Spleen (tissue), 11 donors: ENCODE data around the gene CLCNKB. TPM values are rescaled to one million over a fixed set of nuclear protein-coding genes. Genes with fewer than 3 reads are reported as not detected.
"Not testable (repeated sequence)": the region's sequence is repeated elsewhere in the genome, so short reads cannot be mapped to it uniquely, and the experiment has no call there.

Experiments used
- DNase-seq: peaks from one replicate; pipeline ENCODE4 v3.0.0-alpha.2; 2020
- H3K27ac ChIP-seq, 8 donors: fragments of 200-600 bp; sonication (generic) in 7 of 8; 1 replicate in 4 of 8; 2 replicates in 4 of 8; pipeline versions ENCODE4 v1.5.0 to v1.8.0; 2016 to 2021; ENCODE audit warnings: inconsistent platforms in 4 of 8, mild to moderate bottlenecking in 4 of 8, moderate library complexity in 1 of 8
- H3K27me3 ChIP-seq, 7 donors: fragments of 200-600 bp; sonication (generic) in 6 of 7; replicated peaks in 1 of 7; 1 replicate in 4 of 7; 2 replicates in 3 of 7; pipeline versions ENCODE4 v1.5.0 to v1.8.0; 2016 to 2021; ENCODE audit warnings: inconsistent platforms in 3 of 7, mild to moderate bottlenecking in 1 of 7
- H3K36me3 ChIP-seq, 6 donors: fragments of 200-600 bp; sonication (generic) in 5 of 6; 1 replicate in 4 of 6; 2 replicates in 2 of 6; pipeline versions ENCODE4 v1.5.0 to v1.8.0; 2016 to 2021; ENCODE audit warnings: inconsistent platforms in 2 of 6
- H3K4me1 ChIP-seq, 6 donors: fragments of 200-600 bp; sonication (generic) in 5 of 6; 1 replicate in 3 of 6; 2 replicates in 3 of 6; pipeline versions ENCODE4 v1.5.0 to v1.8.0; 2016 to 2021; ENCODE audit warnings: inconsistent platforms in 3 of 6
- H3K4me3 ChIP-seq, 8 donors: fragments of 200-600 bp; sonication (generic) in 7 of 8; 1 replicate in 4 of 8; 2 replicates in 4 of 8; pipeline versions ENCODE4 v1.5.0 to v1.8.0; 2016 to 2021; ENCODE audit warnings: inconsistent platforms in 4 of 8, mild to moderate bottlenecking in 4 of 8, moderate library complexity in 2 of 8
- H3K9me3 ChIP-seq, 8 donors: fragments of 200-600 bp; sonication (generic) in 7 of 8; 1 replicate in 4 of 8; 2 replicates in 4 of 8; pipeline versions ENCODE4 v1.5.0 to v1.8.0; 2016 to 2021; ENCODE audit warnings: inconsistent platforms in 4 of 8
- CTCF ChIP-seq, 11 experiments: fragments of 200-600 bp in 7 of 11; fragments of 450-650 bp in 4 of 11; sonication (generic) in 4 of 11; IDR thresholded peaks in 8 of 11; conservative IDR thresholded peaks in 3 of 11; 1 replicate in 7 of 11; 2 replicates in 4 of 11; pipeline versions ENCODE4 v1.4.0 to v1.8.0; 2016 to 2021; ENCODE audit warnings: antibody characterized with exemption in 11 of 11, inconsistent platforms in 4 of 11, mild to moderate bottlenecking in 1 of 11
- POLR2A ChIP-seq, 3 donors: fragments of 450-650 bp; IDR thresholded peaks; one replicate each; pipeline ENCODE4 v1.5.1; 2017; ENCODE audit warnings: antibody characterized with exemption in 3 of 3, mild to moderate bottlenecking in 1 of 3
- POLR2AphosphoS5 ChIP-seq, 3 donors: sonication (generic); formaldehyde crosslinking; IDR thresholded peaks; one replicate each; pipeline ENCODE4 v1.5.1; 2017; ENCODE audit warnings: antibody characterized with exemption in 3 of 3
- WGBS, 5 donors: extraction: QIAGEN DNeasy Blood & Tissue Kit in 3 of 5; methylation state at CpG; one replicate each; pipeline versions ENCODE4 v1.1.5 to v1.1.7; 2013 to 2018; 5-methylcytosine and 5-hydroxymethylcytosine counted together
- intact Hi-C: fragments of 100-400 bp; cut with DNase I; formaldehyde crosslinking; loops from one replicate; pipeline ENCODE4 v1.15.0; 2023; ENCODE audit warnings: low total_unique reads
- polyA plus RNA-seq, 3 donors: library from polyadenylated mRNA; stranded (reverse); fragments of 200-250 nt; gene quantifications; one replicate each; pipeline ENCODE4 v1.2.1, GENCODE V29; 2013
- total RNA-seq, 7 donors: library from RNA; depleted of rRNA in 3 of 7; stranded (reverse); fragments of >200 nt in 3 of 7; fragmentation: NEBNext Ultra II Directional in 4 of 7; extraction: Animal tissue kit (Norgen Biotek cat#: 25700) in 4 of 7; gene quantifications; one replicate each; pipeline versions ENCODE4 v1.1.0 to v1.2.1, GENCODE V29; 2016 to 2021
- donor health status: healthy with polysubstance abuse.
- donor health status: DM: no; HTN: no; CAD: no; lungs with moderate emphysema.
- donor health status: DM: no; HTN: no; CAD: no.
- donor health status: Bipolar disorder and iron deficiency.
- donor health status: healthy.
- donor health status: DM: no; HTN: no; CAD: no.
- donor health status: DM: yes; HTN: yes; CAD: no.

The CLCNKB gene
- total and polyA plus RNA-seq, 10 donors: 0.04 to 0.13 (median 0.08) TPM; not detected in 6

- H3K27ac ChIP-seq: no peak overlapping the region
- no peaks in the 10 kb centered on the region for H3K27me3 ChIP-seq
- 81 to 92% (median 89%) methylated on average over 9 of the region's 9 CpGs for WGBS, 5 donors
- DNase-seq: peak; percentile 28
- no peaks in the 10 kb centered on the region for H3K9me3 ChIP-seq
- TF ChIP-seq CTCF (IDR thresholded peaks at IDR 0.05 in 8 of 11, conservative IDR thresholded peaks at IDR 0.05 in 3 of 11): no peak
- TF ChIP-seq POLR2A (IDR thresholded peaks at IDR 0.05): no peak
- TF ChIP-seq POLR2AphosphoS5 (IDR thresholded peaks at IDR 0.05): no peak
- no peaks in the 10 kb centered on the region for H3K4me1 ChIP-seq
- intact Hi-C loops: loop anchor here (5.0 kb wide), 1 partner anchor 205 kb away; no protein-coding TSS in a partner anchor
- H3K36me3 ChIP-seq: no peaks in the 10 kb centered on the region
- H3K4me3 ChIP-seq: no peak overlapping the region
Observed at GRCh38 chr1:15997637-15998280, 45.8 kb upstream of the CLCNKB start.

GRCh38 chr1:15998929-15999328 lies 44.7 kb upstream of the CLCNKB start:
- 87 to 95% (median 92%) methylated on average over 11 of the region's 11 CpGs for WGBS, 5 donors
- H3K27ac ChIP-seq: no peak overlapping the region
- H3K4me3 ChIP-seq: no peak overlapping the region
- H3K9me3 ChIP-seq: no peaks in the 10 kb centered on the region
- DNase-seq: peak; percentile 47
- intact Hi-C loops: loop anchor here (5.0 kb wide), 1 partner anchor 207 kb away; no protein-coding TSS in a partner anchor
- TF ChIP-seq POLR2A (IDR thresholded peaks at IDR 0.05): no peak
- TF ChIP-seq POLR2AphosphoS5 (IDR thresholded peaks at IDR 0.05): no peak
- H3K4me1 ChIP-seq: no peaks in the 10 kb centered on the region
- no peaks in the 10 kb centered on the region for H3K36me3 ChIP-seq
- no peaks in the 10 kb centered on the region for H3K27me3 ChIP-seq

- peaks cover 0 to 11% (median 0%) of the 10 kb centered on the region in 6 donors for H3K4me1 ChIP-seq
- not testable (repeated sequence) for H3K27me3 ChIP-seq, H3K36me3 ChIP-seq, H3K9me3 ChIP-seq, H3K27ac ChIP-seq, H3K4me3 ChIP-seq, DNase-seq
- WGBS, 5 donors: 83 to 94% (median 90%) methylated on average over 10 of the region's 10 CpGs
- intact Hi-C loops: loop anchor here (10.0 kb wide), 1 partner anchor 54 kb away; no protein-coding TSS in a partner anchor
Observed at GRCh38 chr1:16001274-16001673, 42.3 kb upstream of the CLCNKB start.

- WGBS, 5 donors: 67 to 85% (median 73%) methylated on average over 5 of the region's 5 CpGs
- Histone ChIP-seq H3K4me1 (peaks cover 0 to 21% (median 0%) of the 10 kb centered on the region in 6 donors), H3K36me3 (no peaks in the 10 kb centered on the region), H3K27me3 (no peaks in the 10 kb centered on the region), H3K27ac (no peak overlapping the region), H3K9me3 (no peaks in the 10 kb centered on the region), H3K4me3 (no peak overlapping the region)
- no peak for TF ChIP-seq CTCF (IDR thresholded peaks at IDR 0.05 in 8 of 11, conservative IDR thresholded peaks at IDR 0.05 in 3 of 11)
- no peak for TF ChIP-seq POLR2AphosphoS5 (IDR thresholded peaks at IDR 0.05)
- intact Hi-C loops: loop anchor here (10.0 kb wide), 1 partner anchor 49 kb away; no protein-coding TSS in a partner anchor
- no peak for DNase-seq
Observed at GRCh38 chr1:16005597-16005996, 38.0 kb upstream of the CLCNKB start.

DNA sequence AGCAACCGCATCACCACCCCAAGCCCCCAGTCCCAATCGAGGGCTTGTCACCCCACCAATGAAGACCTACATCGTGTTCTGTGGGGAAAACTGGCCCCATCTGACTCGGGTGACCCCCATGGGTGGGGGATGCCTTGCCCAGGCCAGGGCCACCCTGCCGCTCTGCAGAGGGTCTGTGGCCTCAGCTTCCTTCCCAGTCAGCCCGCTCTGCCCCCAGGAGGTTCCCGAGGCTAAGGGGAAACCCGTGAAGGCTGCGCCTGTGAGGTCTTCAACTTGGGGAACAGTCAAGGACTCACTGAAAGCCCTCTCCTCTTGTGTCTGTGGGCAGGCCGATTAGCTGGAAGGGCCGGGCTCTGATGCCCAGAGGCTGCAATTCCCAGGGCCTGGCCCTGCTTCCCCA lies 37.6 kb upstream of the CLCNKB start:
- intact Hi-C loops: loop anchor here (10.0 kb wide), 1 partner anchor 49 kb away; no protein-coding TSS in a partner anchor
- Histone ChIP-seq H3K4me3 (no peak overlapping the region), H3K4me1 (peaks cover 0 to 21% (median 0%) of the 10 kb centered on the region in 6 donors), H3K36me3 (no peaks in the 10 kb centered on the region), H3K27me3 (no peaks in the 10 kb centered on the region), H3K9me3 (no peaks in the 10 kb centered on the region), H3K27ac (no peak overlapping the region)
- TF ChIP-seq CTCF (IDR thresholded peaks at IDR 0.05 in 8 of 11, conservative IDR thresholded peaks at IDR 0.05 in 3 of 11) (no peak), POLR2AphosphoS5 (IDR thresholded peaks at IDR 0.05) (no peak), POLR2A (IDR thresholded peaks at IDR 0.05) (no peak)
- DNase-seq: peak; percentile 68
- 72 to 95% (median 76%) methylated on average over 4 to 11 of the region's 11 CpGs for WGBS, 5 donors
